Neural progenitor cell (in vitro differentiated cells): ENCODE results near the gene PRDM11.
A peak's percentile ranks its signal among the peaks of the same experiment; 100 is the strongest.

ENCODE experiments used
- EZH2 ChIP-seq: fragments of 200-600 bp; sonication (generic); IDR thresholded peaks from 2 replicates; pipeline ENCODE4 v1.6.1; 2017; ENCODE audit warnings: antibody characterized with exemption, mild to moderate bottlenecking, moderate library complexity
- EZH2phosphoT487 ChIP-seq: fragments of 200-600 bp; sonication (generic); IDR thresholded peaks from 2 replicates; pipeline ENCODE4 v1.6.1; 2017; ENCODE audit warnings: antibody characterized with exemption
- TF ChIP-seq, protein P1 (sequence below): fragments of 200-600 bp; sonication (generic); IDR thresholded peaks from 2 replicates; pipeline ENCODE4 v1.5.1; 2017; ENCODE audit warnings: antibody characterized with exemption, mild to moderate bottlenecking

DNA sequence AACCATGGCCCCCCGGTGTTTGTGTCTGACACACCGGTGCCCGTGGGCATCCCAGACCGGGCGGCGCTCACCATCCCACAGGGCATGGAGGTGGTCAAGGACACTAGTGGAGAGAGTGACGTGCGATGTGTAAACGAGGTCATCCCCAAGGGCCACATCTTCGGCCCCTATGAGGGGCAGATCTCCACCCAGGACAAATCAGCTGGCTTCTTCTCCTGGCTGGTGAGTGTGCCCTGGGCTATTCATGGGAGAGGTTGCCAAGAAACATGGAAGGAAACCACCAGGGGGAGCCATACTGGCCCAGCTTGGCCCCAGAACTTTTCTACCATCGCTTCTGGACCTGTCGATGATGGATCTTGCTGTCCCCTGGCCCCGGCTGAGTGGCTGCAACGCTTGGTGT is 36.5 kb downstream of the PRDM11 start:
- TF ChIP-seq, protein P1, sequence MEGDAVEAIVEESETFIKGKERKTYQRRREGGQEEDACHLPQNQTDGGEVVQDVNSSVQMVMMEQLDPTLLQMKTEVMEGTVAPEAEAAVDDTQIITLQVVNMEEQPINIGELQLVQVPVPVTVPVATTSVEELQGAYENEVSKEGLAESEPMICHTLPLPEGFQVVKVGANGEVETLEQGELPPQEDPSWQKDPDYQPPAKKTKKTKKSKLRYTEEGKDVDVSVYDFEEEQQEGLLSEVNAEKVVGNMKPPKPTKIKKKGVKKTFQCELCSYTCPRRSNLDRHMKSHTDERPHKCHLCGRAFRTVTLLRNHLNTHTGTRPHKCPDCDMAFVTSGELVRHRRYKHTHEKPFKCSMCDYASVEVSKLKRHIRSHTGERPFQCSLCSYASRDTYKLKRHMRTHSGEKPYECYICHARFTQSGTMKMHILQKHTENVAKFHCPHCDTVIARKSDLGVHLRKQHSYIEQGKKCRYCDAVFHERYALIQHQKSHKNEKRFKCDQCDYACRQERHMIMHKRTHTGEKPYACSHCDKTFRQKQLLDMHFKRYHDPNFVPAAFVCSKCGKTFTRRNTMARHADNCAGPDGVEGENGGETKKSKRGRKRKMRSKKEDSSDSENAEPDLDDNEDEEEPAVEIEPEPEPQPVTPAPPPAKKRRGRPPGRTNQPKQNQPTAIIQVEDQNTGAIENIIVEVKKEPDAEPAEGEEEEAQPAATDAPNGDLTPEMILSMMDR = peak; percentile 62
- TF ChIP-seq EZH2 (no peak), EZH2phosphoT487 (no peak)
